K562 (cell line): ENCODE results near the gene C19orf67. TPM values are rescaled to one million over a fixed set of nuclear protein-coding genes. Genes with fewer than 3 reads are reported as not detected.
A peak's percentile ranks its signal among the peaks of the same experiment; 100 is the strongest.

ENCODE experiments used
- ATF7 ChIP-seq: fragments of 450-650 bp; IDR thresholded peaks from 2 replicates; pipeline ENCODE4 v1.7.1; 2014; ENCODE audit warnings: mild to moderate bottlenecking, moderate library complexity
- BRD9 ChIP-seq: fragments of 450-650 bp; IDR thresholded peaks from 2 replicates; pipeline ENCODE4 v1.6.1; 2018; ENCODE audit warnings: low read depth; ENCODE audit not compliant: partially characterized antibody
- CBFA2T3 ChIP-seq: fragments of 450-650 bp; IDR thresholded peaks from 2 replicates; pipeline ENCODE4 v1.6.1; 2017
- CBX1 ChIP-seq: sonication (generic); IDR thresholded peaks from 2 replicates; pipeline ENCODE4 v1.6.1; 2016; ENCODE audit warnings: antibody characterized with exemption, low read depth, mild to moderate bottlenecking
- EGR1 ChIP-seq: fragments of 450-650 bp; conservative IDR thresholded peaks from 2 replicates; pipeline ENCODE4 v1.6.1; 2017; ENCODE audit warnings: mild to moderate bottlenecking
- ETV5 ChIP-seq: sonication (generic); formaldehyde crosslinking; IDR thresholded peaks from 2 replicates; pipeline ENCODE4 v1.4.0; 2020; ENCODE audit warnings: low read depth, mild to moderate bottlenecking, missing genetic modification reagents
- FOXA3 ChIP-seq, 2 experiments: fragments of 450-650 bp in 1 of 2; sonication (generic) in 1 of 2; formaldehyde crosslinking; IDR thresholded peaks in 1 of 2; conservative IDR thresholded peaks in 1 of 2; 2 replicates each; pipeline versions ENCODE4 v1.4.0 to v1.8.0; 2020 to 2022; ENCODE audit warnings: mild to moderate bottlenecking in 2 of 2, missing genetic modification reagents in 1 of 2
- GABPB1 ChIP-seq: sonication (generic); formaldehyde crosslinking; IDR thresholded peaks from 2 replicates; pipeline ENCODE4 v1.8.0; 2022; ENCODE audit warnings: mild to moderate bottlenecking, missing genetic modification reagents
- MCM3 ChIP-seq: fragments of 450-650 bp; IDR thresholded peaks from 2 replicates; pipeline ENCODE4 v1.6.1; 2016
- MTA3 ChIP-seq: fragments of 450-650 bp; formaldehyde crosslinking; IDR thresholded peaks from 2 replicates; pipeline ENCODE4 v1.6.1; 2017; ENCODE audit warnings: mild to moderate bottlenecking, borderline replicate concordance
- PHF8 ChIP-seq: fragments of 200-600 bp; sonication (generic); IDR thresholded peaks from 2 replicates; pipeline ENCODE4 v1.6.1; 2012; ENCODE audit warnings: mixed run types, mild to moderate bottlenecking, inconsistent platforms, low read length, moderate library complexity, borderline replicate concordance
- POLR2B ChIP-seq: fragments of 450-650 bp; IDR thresholded peaks from 2 replicates; pipeline ENCODE4 v1.6.1; 2018; ENCODE audit warnings: low read depth; ENCODE audit not compliant: partially characterized antibody
- POLR2G ChIP-seq: fragments of 200-400 bp; formaldehyde crosslinking; IDR thresholded peaks from 2 replicates; pipeline ENCODE4 v1.6.1; 2017; ENCODE audit warnings: low read depth, mild to moderate bottlenecking, antibody characterized with exemption, low read length, moderate library complexity
- RB1 ChIP-seq: fragments of 450-650 bp; IDR thresholded peaks from 2 replicates; pipeline ENCODE4 v1.6.1; 2017; ENCODE audit warnings: low read depth, mild to moderate bottlenecking
- SAP30 ChIP-seq: fragments of 200-600 bp; sonication (generic); IDR thresholded peaks from 2 replicates; pipeline ENCODE4 v1.6.1; 2012; ENCODE audit warnings: borderline replicate concordance, low read depth, mild to moderate bottlenecking, moderate library complexity, low read length, control low read depth, inconsistent platforms; ENCODE audit not compliant: insufficient read depth, poor library complexity, severe bottlenecking
- SMARCA4 ChIP-seq: fragments of 450-650 bp; IDR thresholded peaks from 2 replicates; pipeline ENCODE4 v1.6.1; 2016
- SRSF3 ChIP-seq: fragments of 200-400 bp; formaldehyde crosslinking; IDR thresholded peaks from 2 replicates; pipeline ENCODE4 v1.6.1; 2016; ENCODE audit warnings: mild to moderate bottlenecking, low read length, moderate library complexity; ENCODE audit not compliant: insufficient read depth
- TEAD1 ChIP-seq, 2 experiments: fragments of 450-650 bp in 1 of 2; sonication (generic) in 1 of 2; formaldehyde crosslinking; IDR thresholded peaks; 2 replicates each; pipeline versions ENCODE4 v1.4.0 to v1.8.0; 2020 to 2022; ENCODE audit warnings: mild to moderate bottlenecking in 2 of 2, missing genetic modification reagents in 1 of 2
- ZNF217 ChIP-seq: sonication (generic); formaldehyde crosslinking; IDR thresholded peaks from 2 replicates; pipeline ENCODE4 v1.8.0; 2022; ENCODE audit warnings: mild to moderate bottlenecking, missing genetic modification reagents
- polyA plus RNA-seq, 8 experiments: library from polyadenylated mRNA; depleted of rRNA in 4 of 8; stranded (reverse) in 5 of 8; unstranded in 3 of 8; fragments of >200 nt; fragmentation: Nextera tagmentation in 2 of 8; fragmentation: Illumina TruSeq in 1 of 8; extraction: Ambion mirVana in 2 of 8; extraction: Trizol in 1 of 8; gene quantifications; 2 replicates each; pipeline versions ENCODE4 v1.2.1 to v1.2.3, GENCODE V29; 2011 to 2014; ENCODE audit warnings: inconsistent platforms in 1 of 8, missing spikeins in 1 of 8
- total RNA-seq, 7 experiments: library from RNA; depleted of rRNA in 6 of 7; stranded (reverse); fragments of >200 nt in 6 of 7; fragmentation: Illumina TruSeq in 2 of 7; extraction: Trizol in 2 of 7; gene quantifications; 2 replicates each; pipeline versions ENCODE4 v1.2.1 to v1.2.3, GENCODE V29; 2011 to 2021; ENCODE audit warnings: low replicate concordance in 1 of 7
- TF ChIP-seq, protein P1 (sequence below): fragments of 200-800 bp; sonication (Bioruptor generic); IDR thresholded peaks from 2 replicates; pipeline ENCODE4 v1.6.1; 2017; ENCODE audit warnings: missing genetic modification characterization, missing compliant biosample characterization
- TF ChIP-seq, protein P2 (sequence below): IDR thresholded peaks from 2 replicates; pipeline ENCODE4 v1.6.1; 2011; ENCODE audit warnings: borderline replicate concordance, low read depth, mild to moderate bottlenecking, moderate library complexity, low read length; ENCODE audit not compliant: insufficient read depth, poor library complexity, severe bottlenecking
- TF ChIP-seq, protein P3 (sequence below): fragments of 200-800 bp; sonication (Bioruptor generic); IDR thresholded peaks from 2 replicates; pipeline ENCODE4 v1.6.1; 2017; ENCODE audit warnings: missing genetic modification characterization, missing compliant biosample characterization

C19orf67 gene
- total and polyA plus RNA-seq, 9 of the 15 experiments (the other 6 are each of a cell fraction or from before 2014, with no cell fraction given), result 0.29 to 1.8 (median 0.51) TPM; not detected in 3

DNA sequence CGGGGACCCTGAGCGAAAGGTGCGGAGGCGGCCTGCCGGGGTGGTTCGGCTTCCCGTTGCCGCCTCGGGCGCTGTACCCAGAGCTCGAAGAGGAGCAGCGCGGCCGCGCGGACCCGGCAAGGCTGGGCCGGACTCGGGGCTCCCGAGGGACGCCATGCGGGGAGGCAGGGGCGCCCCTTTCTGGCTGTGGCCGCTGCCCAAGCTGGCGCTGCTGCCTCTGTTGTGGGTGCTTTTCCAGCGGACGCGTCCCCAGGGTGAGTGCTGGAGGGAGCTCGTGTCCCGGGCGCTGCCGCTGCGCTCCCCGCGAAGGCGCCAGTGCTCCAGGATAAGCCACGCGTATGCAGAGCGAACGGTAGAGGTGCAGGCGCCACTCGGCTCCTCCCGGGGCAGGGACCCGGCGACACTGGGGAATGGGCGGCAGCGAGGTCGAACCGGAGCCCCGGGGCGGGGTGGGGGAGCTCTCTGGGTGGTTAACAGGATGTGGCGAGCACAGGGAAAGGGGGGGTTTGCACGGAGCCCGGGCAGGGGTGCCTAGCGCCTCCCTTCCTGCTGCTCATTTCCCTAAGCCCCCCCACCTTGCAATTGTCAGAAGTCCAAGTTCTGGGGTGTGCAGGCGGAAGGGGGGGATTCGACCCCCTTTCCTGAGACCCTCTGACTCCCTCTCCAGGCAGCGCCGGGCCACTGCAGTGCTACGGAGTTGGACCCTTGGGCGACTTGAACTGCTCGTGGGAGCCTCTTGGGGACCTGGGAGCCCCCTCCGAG, 53.7 kb downstream of the C19orf67 start, which contains the start of gene IL27RA (continued):
- TF ChIP-seq, protein P1, sequence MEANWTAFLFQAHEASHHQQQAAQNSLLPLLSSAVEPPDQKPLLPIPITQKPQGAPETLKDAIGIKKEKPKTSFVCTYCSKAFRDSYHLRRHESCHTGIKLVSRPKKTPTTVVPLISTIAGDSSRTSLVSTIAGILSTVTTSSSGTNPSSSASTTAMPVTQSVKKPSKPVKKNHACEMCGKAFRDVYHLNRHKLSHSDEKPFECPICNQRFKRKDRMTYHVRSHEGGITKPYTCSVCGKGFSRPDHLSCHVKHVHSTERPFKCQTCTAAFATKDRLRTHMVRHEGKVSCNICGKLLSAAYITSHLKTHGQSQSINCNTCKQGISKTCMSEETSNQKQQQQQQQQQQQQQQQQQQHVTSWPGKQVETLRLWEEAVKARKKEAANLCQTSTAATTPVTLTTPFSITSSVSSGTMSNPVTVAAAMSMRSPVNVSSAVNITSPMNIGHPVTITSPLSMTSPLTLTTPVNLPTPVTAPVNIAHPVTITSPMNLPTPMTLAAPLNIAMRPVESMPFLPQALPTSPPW (CRISPR knock-in tag), result peak; percentile 96
- TF ChIP-seq ETV5 (CRISPR knock-in tag) (0 out of 2 replicates have a peak, but pooled peaks have one; percentile 10), TEAD1 (CRISPR knock-in tag; IDR thresholded peaks at IDR 0.05) (peak in 1 of 2 experiments; percentile 59; a peak in 1 of 4 replicates), MTA3 (peak; percentile 22; the same call in 1 of the 2 replicates), POLR2G (peak; percentile 92), FOXA3 (CRISPR knock-in tag; conservative IDR thresholded peaks at IDR 0.05 in 1 of 2, IDR thresholded peaks at IDR 0.05 in 1 of 2) (peak in 1 of 2 experiments; percentile 52; a peak in 1 of 4 replicates), POLR2B (peak; percentile 42), SRSF3 (no peak), GABPB1 (peak; percentile 65; the same call in 1 of the 2 replicates), EGR1 (peak; percentile 84), ATF7 (peak; percentile 28; the same call in 1 of the 2 replicates), SAP30 (peak; percentile 31), MCM3 (no peak), RB1 (peak; percentile 52), BRD9 (peak; percentile 84), CBFA2T3 (no peak), CBX1 (peak; percentile 16; the same call in 1 of the 2 replicates), SMARCA4 (0 out of 2 replicates have a peak, but pooled peaks have one; percentile 48), PHF8 (peak; percentile 85), ZNF217 (CRISPR knock-in tag) (no peak)
- TF ChIP-seq, protein P2, sequence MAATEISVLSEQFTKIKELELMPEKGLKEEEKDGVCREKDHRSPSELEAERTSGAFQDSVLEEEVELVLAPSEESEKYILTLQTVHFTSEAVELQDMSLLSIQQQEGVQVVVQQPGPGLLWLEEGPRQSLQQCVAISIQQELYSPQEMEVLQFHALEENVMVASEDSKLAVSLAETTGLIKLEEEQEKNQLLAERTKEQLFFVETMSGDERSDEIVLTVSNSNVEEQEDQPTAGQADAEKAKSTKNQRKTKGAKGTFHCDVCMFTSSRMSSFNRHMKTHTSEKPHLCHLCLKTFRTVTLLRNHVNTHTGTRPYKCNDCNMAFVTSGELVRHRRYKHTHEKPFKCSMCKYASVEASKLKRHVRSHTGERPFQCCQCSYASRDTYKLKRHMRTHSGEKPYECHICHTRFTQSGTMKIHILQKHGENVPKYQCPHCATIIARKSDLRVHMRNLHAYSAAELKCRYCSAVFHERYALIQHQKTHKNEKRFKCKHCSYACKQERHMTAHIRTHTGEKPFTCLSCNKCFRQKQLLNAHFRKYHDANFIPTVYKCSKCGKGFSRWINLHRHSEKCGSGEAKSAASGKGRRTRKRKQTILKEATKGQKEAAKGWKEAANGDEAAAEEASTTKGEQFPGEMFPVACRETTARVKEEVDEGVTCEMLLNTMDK, result peak; percentile 3
- TF ChIP-seq, protein P3, sequence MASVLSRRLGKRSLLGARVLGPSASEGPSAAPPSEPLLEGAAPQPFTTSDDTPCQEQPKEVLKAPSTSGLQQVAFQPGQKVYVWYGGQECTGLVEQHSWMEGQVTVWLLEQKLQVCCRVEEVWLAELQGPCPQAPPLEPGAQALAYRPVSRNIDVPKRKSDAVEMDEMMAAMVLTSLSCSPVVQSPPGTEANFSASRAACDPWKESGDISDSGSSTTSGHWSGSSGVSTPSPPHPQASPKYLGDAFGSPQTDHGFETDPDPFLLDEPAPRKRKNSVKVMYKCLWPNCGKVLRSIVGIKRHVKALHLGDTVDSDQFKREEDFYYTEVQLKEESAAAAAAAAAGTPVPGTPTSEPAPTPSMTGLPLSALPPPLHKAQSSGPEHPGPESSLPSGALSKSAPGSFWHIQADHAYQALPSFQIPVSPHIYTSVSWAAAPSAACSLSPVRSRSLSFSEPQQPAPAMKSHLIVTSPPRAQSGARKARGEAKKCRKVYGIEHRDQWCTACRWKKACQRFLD (CRISPR knock-in tag), result 0 out of 2 replicates have a peak, but pooled peaks have one; percentile 26
